Smooth muscle cell of the brain vasculature (primary cell): ENCODE results near the gene SLC13A4.
"Not testable (repeated sequence)": the region's sequence is repeated elsewhere in the genome, so short reads cannot be mapped to it uniquely, and the experiment has no call there.

Experiments used
- DNase-seq: peaks from one replicate; pipeline ENCODE4 v3.0.0-alpha.2; 2012; ENCODE audit warnings: low read depth, low spot score

SLC13A4 gene

GRCh38 chr7:135728136-135728669 is at the start of gene SLC13A4:
SLC13A4 (minus strand) TSS chr7:135728186; CDS start chr7:135727496, 690 bp downstream.
- DNase-seq, result peak; percentile 77

GRCh38 chr7:135775915-135776314 is 47.9 kb upstream of the SLC13A4 start:
- DNase-seq, result not testable (repeated sequence)

DNA sequence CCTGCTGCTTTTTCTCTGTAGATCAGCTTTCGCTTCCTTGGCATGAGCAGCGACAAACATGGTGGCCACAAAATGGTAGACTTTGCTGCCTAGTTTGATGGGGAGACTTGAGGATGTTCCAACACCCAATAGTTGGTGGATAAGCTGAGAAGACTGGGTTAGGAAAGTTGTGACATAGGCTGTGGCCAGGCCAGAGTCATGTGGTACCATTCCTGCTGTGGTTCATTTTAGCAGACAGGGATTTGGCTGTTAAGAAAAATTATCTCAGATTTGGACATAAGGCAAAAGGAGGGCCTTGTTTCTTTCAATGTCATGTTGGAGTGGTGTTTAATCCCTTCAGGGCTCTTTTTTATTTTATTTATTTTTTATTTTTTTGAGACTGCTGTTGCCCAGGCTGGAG is 47.2 kb upstream of the SLC13A4 start:
- no peak for DNase-seq

- no peak for DNase-seq
These were observed 46.3 kb upstream of the SLC13A4 start for GRCh38 chr7:135774284-135774683.

DNA sequence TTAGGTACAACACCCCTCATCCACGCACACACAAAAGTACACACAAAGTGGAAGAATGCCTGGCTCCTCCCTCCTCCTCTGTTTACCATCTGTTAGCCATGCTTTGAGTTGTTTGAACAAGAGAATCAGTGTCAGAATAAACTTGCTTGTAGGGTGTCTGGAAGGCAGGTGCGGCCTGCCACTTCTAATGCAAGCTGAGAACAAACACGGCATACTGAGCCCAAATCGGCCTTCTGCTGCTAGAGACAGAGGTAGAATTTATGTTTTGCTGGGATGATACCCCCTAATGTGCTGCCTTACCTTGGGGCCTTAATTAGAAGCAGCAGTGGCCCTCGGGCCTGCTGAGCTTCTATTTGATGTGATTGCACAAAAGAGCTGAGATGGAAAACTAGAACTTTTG is 45.5 kb upstream of the SLC13A4 start:
- no peak for DNase-seq

DNA sequence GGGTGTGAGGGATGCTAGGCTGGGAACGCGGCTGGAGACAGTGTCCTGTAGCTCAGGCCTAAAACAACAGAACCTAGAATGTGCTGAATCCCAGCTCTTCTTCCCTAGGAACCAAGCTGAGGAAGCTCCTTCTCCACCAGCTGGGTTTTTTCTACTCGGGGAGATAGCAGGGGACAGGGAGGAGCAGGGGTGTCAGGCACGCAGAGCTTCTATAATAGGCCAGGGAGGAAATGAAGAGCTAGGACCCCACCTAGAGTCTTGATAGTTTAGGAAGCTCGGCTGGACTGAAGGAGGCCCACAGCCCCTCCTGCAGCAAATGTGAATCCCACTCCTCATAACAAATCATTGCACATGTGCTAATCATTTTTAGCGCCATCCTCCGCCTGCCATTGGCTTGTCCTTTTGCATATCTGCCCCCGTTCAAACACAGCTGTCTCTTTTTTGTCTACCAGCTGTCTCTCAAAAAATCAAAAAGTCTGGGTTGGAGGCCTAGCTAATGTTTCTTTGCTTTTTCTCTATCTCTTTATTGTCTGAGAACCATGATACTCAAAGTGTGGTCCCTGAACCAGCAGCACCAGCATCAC is 44.7 kb upstream of the SLC13A4 start:
- no peak for DNase-seq

- DNase-seq, result no peak
These were observed 44.1 kb upstream of the SLC13A4 start for GRCh38 chr7:135771961-135772638.

GRCh38 chr7:135771051-135771450 is 43.1 kb upstream of the SLC13A4 start:
- DNase-seq, result no peak

- DNase-seq, result no peak
These were observed 42.2 kb upstream of the SLC13A4 start for GRCh38 chr7:135770139-135770710.

- no peak for DNase-seq
These were observed 41.2 kb upstream of the SLC13A4 start for GRCh38 chr7:135769005-135769802.

- DNase-seq, result no peak
These were observed 40.5 kb upstream of the SLC13A4 start for GRCh38 chr7:135768467-135768866.

- no peak for DNase-seq
These were observed 40.1 kb upstream of the SLC13A4 start for GRCh38 chr7:135768064-135768463.

- DNase-seq, result no peak
These were observed 35.3 kb upstream of the SLC13A4 start for GRCh38 chr7:135763261-135763660.

DNA sequence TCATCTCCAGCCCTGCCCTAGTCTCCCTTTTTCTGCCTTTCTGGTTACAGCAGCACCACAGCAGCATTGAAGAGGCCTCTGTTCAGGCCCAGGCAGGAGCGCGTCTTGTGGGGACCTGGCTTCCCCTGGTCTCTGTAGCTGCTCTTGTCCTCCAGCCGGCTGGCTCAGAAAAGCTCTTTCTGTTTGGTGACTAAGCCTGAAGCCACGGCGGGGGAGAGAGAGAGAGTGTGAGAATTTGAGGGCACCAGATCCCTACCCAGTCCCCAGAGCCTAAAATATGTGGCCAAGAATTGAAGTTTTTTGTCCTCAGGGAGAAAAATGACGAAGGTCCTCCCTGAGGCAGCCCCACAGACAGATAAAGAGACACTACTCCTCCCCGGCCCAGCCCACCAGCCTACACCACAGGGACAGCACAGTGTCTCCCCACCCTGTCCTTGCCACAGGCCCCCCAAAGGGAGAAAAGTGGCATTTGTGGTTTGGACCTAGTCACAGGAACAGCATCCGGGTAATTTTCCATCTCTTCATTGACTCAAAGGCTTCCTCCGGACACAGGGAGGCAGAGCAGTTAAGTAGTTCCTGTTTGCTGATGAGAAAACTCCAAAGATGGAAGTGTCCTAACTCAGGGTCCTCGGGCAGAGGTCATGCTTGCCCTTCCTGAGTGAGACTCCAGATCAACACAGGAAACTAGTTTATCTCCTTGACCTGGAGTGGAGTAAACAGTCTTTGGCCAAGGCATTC is 33.9 kb upstream of the SLC13A4 start:
- DNase-seq, result no peak

DNA sequence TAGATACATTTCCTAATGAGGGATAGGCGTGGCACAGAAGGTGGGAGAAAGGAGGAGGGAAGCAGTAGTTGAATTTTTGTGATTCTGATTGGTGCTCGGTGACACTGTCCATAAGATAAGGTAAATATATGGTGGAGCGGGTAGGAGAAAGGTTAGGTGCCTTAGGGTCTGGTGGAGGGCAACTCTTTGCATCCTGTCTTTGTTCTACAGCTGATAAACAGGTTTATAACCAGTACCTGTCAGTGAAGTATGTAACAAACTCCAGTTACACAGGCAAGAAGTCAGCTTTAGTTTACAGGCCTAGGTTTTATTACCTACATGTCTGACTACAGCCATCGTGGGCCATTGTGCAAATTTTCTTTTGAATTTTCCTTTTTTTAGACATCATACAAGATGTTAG is 31.5 kb upstream of the SLC13A4 start:
- no peak for DNase-seq

DNA sequence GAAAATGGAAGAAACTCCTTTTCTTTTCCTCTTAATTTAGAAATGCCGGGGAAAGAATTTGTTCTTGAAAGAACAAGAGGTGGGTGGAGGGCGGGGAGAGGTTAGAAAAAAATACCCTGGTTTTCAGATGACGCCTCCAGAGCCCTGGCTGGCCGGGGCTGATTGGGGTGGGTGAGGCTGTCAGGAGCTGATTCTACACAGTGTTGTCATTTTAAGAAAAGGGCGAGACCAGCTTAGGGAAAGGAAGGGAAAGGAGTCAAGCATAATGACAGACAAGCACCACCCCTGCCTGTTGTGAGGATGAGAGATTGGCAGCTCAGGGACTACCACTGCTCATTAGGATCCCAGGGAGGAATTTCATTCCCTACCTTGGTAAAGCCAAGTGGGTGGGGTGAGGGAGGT is 30.5 kb upstream of the SLC13A4 start:
- DNase-seq, result no peak

DNA sequence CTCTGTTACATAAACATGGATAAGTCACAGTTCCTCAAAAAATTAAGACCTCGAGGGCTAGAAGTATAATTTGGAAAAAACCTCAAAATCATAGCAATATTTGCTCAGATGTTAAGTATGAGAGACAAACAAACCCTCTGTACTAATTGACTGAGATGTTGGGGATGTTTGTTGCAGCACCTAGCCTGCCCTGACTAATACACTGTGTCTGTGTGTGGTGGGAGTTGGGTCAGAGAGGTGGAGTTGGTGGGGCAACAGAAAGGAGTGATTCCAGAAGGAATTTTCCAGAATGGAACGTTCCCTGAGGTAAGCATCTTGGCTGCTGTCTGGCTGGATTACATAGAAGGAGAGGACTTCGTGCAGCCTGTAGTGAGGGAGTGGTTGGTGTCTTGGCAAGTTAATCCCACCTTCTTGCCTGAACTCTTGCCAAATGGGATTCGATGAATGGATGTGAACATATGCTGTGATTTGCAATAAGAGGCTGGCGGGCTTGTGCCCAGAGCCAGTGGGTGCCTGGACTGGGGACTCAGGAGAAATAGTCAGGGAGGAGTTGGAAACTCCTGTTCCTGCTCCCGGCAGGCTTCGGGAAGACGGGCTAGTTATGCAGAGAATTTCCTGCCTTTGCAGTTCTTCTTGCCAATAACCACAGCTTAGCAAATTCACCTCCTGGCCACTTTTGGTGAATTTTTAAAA is 29.9 kb upstream of the SLC13A4 start:
- DNase-seq, result no peak

DNA sequence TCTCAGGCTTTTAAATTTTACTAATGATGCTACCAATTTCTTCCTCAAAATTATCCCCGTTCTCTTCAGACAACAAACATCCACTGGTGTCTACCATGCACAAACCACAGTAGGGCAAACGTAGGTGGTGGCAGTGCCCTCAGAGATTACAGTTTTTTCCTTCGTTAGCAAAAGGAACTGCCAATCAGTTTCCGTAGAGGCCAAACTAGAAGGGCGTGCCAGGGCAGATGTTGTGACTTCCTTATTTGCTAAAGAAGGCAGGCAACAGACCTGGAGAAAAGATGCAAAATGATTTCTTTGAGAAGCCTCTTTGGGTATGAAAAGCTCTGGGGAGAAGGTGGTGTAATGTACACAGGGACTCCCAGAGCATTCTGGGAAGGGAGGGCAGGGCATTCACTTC is 28.2 kb upstream of the SLC13A4 start:
- DNase-seq, result no peak

DNA sequence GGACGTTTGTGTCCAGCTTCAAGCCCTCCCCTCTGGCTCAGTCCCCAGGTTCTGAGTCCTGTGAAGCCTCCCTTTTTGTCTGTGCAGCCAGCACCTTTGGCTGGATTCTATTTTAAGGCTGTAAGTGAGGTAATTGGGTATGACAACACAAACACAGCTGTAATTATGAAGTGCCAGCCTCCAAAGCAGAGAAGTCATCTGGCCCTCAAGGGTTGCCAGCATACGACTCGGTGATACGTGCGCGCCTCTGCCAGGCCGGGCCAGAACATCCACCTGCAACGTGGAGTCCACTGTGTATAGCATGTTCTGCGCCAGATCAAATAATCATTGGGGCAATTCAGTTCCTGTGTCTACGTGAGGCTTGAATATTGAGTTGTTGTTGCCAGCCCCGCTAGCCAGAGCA is 27.4 kb upstream of the SLC13A4 start:
- no peak for DNase-seq

DNA sequence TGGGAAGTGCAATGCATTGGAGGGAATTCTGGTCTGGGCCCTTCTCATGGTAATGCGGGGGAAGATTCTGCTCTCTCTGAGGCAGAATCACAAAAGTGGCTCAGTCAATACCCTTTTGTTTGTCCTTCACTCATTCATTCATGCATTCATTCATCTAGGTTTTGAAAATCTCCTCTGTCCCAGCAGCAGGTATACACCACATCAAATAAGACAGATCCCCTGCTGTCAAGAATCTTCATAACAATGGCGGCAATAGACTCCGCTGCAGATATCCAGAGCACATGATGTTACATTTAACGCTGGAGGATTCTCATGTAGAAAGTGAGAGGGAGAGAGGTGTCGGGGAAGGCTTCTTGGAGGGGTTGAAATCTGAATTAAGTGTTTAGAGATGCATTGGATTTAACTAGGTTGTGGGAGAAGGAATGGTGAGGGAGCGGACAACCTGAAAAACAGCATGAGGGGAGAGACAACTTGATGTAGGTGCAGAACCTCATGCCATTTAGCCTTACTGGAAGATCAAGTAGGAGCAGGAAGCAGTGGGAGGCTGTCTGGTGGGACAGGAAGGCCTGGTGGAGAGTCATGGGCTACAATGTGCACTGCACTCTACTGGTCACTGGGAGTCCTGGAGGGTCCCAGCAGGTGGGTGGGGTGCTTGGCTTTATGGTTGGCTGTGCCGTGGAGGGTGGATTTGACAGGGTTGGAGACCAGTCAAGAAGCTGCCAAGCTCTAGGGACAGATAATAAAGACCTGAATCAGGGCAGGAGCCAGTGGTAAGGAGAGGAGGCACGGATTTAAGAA is 25.8 kb upstream of the SLC13A4 start:
- no peak for DNase-seq
